K562 (cell line): ENCODE results near the gene VSIG10. TPM values are rescaled to one million over a fixed set of nuclear protein-coding genes. Genes with fewer than 3 reads are reported as not detected.

Experiments
- BRCA1 ChIP-seq, 2 experiments: fragments of 450-650 bp in 1 of 2; sonication (generic) in 1 of 2; formaldehyde crosslinking in 1 of 2; IDR thresholded peaks; 2 replicates each; pipeline versions ENCODE4 v1.5.0 to v1.6.1; 2017 to 2020; ENCODE audit warnings: mild to moderate bottlenecking in 1 of 2, missing genetic modification reagents in 1 of 2
- ETV1 ChIP-seq: fragments of 450-650 bp; conservative IDR thresholded peaks from 2 replicates; pipeline ENCODE4 v1.6.1; 2016; ENCODE audit warnings: missing genetic modification characterization, control low read depth, low read depth, missing compliant biosample characterization
- KAT2B ChIP-seq: IDR thresholded peaks from one replicate; pipeline ENCODE4 v1.6.1; 2012; ENCODE audit warnings: low read depth, mild to moderate bottlenecking, control low read depth, inconsistent platforms, low read length, moderate library complexity
- KDM4B ChIP-seq, 2 experiments: fragments of 450-650 bp in 1 of 2; sonication (generic) in 1 of 2; IDR thresholded peaks; 2 replicates each; pipeline ENCODE4 v1.6.1; 2016 to 2017; ENCODE audit warnings: borderline replicate concordance in 2 of 2, antibody characterized with exemption in 1 of 2, low read depth in 1 of 2, mild to moderate bottlenecking in 1 of 2
- LCOR ChIP-seq: sonication (generic); formaldehyde crosslinking; IDR thresholded peaks from 2 replicates; pipeline ENCODE4 v1.8.0; 2022; ENCODE audit warnings: mild to moderate bottlenecking, missing genetic modification reagents
- MAFG ChIP-seq: fragments of 450-650 bp; conservative IDR thresholded peaks from 2 replicates; pipeline ENCODE4 v1.6.1; 2016; ENCODE audit warnings: missing genetic modification characterization, missing compliant biosample characterization
- MECOM ChIP-seq: fragments of 250-450 bp; sonication (Bioruptor Pico); IDR thresholded peaks from 2 replicates; pipeline ENCODE4 v1.8.0; 2022; ENCODE audit warnings: inconsistent platforms
- NONO ChIP-seq, 2 experiments: fragments of 200-400 bp in 1 of 2; fragments of 450-650 bp in 1 of 2; formaldehyde crosslinking in 1 of 2; IDR thresholded peaks; 2 replicates each; pipeline ENCODE4 v1.6.1; 2017; ENCODE audit warnings: low read depth in 2 of 2, mild to moderate bottlenecking in 2 of 2, moderate library complexity in 2 of 2, low read length in 1 of 2
- PHF21A ChIP-seq: fragments of 450-650 bp; IDR thresholded peaks from 2 replicates; pipeline ENCODE4 v1.6.1; 2017; ENCODE audit warnings: low read depth, borderline replicate concordance
- POLR2B ChIP-seq: fragments of 450-650 bp; IDR thresholded peaks from 2 replicates; pipeline ENCODE4 v1.6.1; 2018; ENCODE audit warnings: low read depth; ENCODE audit not compliant: partially characterized antibody
- POLR3A ChIP-seq: IDR thresholded peaks from 2 replicates; pipeline ENCODE4 v1.6.1; 2011; ENCODE audit warnings: borderline replicate concordance, mild to moderate bottlenecking, moderate library complexity; ENCODE audit not compliant: insufficient read length, insufficient read depth; ENCODE audit errors: extremely low read depth
- RHOXF2B ChIP-seq: fragments of 250-450 bp; sonication (Bioruptor Pico); conservative IDR thresholded peaks from 2 replicates; pipeline ENCODE4 v1.5.1; 2021
- SNIP1 ChIP-seq: fragments of 450-650 bp; IDR thresholded peaks from 2 replicates; pipeline ENCODE4 v1.7.1; 2017; ENCODE audit warnings: low read depth, mild to moderate bottlenecking
- U2AF1 ChIP-seq: fragments of 200-400 bp; formaldehyde crosslinking; optimal IDR thresholded peaks from 2 replicates; pipeline ENCODE3; 2017; ENCODE audit warnings: mild to moderate bottlenecking, low read depth, low read length, moderate library complexity
- ZKSCAN8 ChIP-seq: fragments of 200-800 bp; sonication (Bioruptor generic); IDR thresholded peaks from 2 replicates; pipeline ENCODE4 v1.6.1; 2016; ENCODE audit warnings: missing genetic modification characterization, missing compliant biosample characterization
- ZNF282 ChIP-seq: sonication (generic); formaldehyde crosslinking; IDR thresholded peaks from 2 replicates; pipeline ENCODE4 v1.8.1; 2023; ENCODE audit warnings: missing genetic modification reagents
- ZNF586 ChIP-seq: fragments of 450-650 bp; formaldehyde crosslinking; conservative IDR thresholded peaks from 2 replicates; pipeline ENCODE4 v1.4.0; 2020; ENCODE audit warnings: mild to moderate bottlenecking, moderate library complexity
- polyA plus RNA-seq, 8 experiments: library from polyadenylated mRNA; depleted of rRNA in 4 of 8; stranded (reverse) in 5 of 8; unstranded in 3 of 8; fragments of >200 nt; fragmentation: Nextera tagmentation in 2 of 8; fragmentation: Illumina TruSeq in 1 of 8; extraction: Ambion mirVana in 2 of 8; extraction: Trizol in 1 of 8; gene quantifications; 2 replicates each; pipeline versions ENCODE4 v1.2.1 to v1.2.3, GENCODE V29; 2011 to 2014; ENCODE audit warnings: inconsistent platforms in 1 of 8, missing spikeins in 1 of 8
- total RNA-seq, 7 experiments: library from RNA; depleted of rRNA in 6 of 7; stranded (reverse); fragments of >200 nt in 6 of 7; fragmentation: Illumina TruSeq in 2 of 7; extraction: Trizol in 2 of 7; gene quantifications; 2 replicates each; pipeline versions ENCODE4 v1.2.1 to v1.2.3, GENCODE V29; 2011 to 2021; ENCODE audit warnings: low replicate concordance in 1 of 7
- TF ChIP-seq, protein P1 (sequence below): fragments of 250-450 bp; sonication (Bioruptor Pico); IDR thresholded peaks from 2 replicates; pipeline ENCODE4 v1.4.0; 2020; ENCODE audit warnings: mild to moderate bottlenecking, moderate library complexity
- TF ChIP-seq, protein P2 (sequence below): sonication (generic); formaldehyde crosslinking; IDR thresholded peaks from 2 replicates; pipeline ENCODE4 v1.9.0; 2022; ENCODE audit warnings: mild to moderate bottlenecking, missing genetic modification reagents
- TF ChIP-seq, protein P3 (sequence below): sonication (generic); formaldehyde crosslinking; IDR thresholded peaks from 2 replicates; pipeline ENCODE4 v1.8.1; 2023; ENCODE audit warnings: mild to moderate bottlenecking, missing genetic modification reagents, moderate library complexity
- TF ChIP-seq, protein P4 (sequence below): sonication (generic); formaldehyde crosslinking; IDR thresholded peaks from 2 replicates; pipeline ENCODE4 v1.8.0; 2022; ENCODE audit warnings: missing genetic modification reagents, mild to moderate bottlenecking, moderate library complexity, borderline replicate concordance
- TF ChIP-seq, protein P5 (sequence below): sonication (generic); formaldehyde crosslinking; IDR thresholded peaks from 2 replicates; pipeline ENCODE4 v1.5.0; 2020; ENCODE audit warnings: missing genetic modification reagents

The VSIG10 gene
- total and polyA plus RNA-seq, 9 of the 15 experiments (the other 6 are each of a cell fraction or from before 2014, with no cell fraction given): 4.1 to 8.8 (median 4.7) TPM

DNA sequence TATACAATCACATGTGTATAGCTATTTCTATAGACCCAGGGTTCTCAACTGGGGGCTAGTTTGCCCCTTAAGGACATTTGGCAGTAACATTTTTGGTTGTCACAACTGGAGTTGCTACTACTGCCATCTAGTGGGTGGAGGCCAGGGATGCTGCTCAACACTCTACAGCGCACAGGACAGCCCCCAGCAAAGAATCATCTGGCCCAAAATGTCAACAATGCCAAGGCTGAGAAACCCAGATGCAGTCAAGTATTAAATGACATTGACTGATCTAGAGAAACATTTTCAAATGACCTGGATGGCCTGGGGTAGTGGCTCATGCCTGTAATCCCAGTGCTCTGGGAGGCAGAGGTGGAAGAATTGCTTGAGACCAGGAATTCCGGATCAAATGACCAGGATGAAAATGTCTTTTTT, 48.7 kb downstream of the VSIG10 start (continued):
- TF ChIP-seq, protein P1, sequence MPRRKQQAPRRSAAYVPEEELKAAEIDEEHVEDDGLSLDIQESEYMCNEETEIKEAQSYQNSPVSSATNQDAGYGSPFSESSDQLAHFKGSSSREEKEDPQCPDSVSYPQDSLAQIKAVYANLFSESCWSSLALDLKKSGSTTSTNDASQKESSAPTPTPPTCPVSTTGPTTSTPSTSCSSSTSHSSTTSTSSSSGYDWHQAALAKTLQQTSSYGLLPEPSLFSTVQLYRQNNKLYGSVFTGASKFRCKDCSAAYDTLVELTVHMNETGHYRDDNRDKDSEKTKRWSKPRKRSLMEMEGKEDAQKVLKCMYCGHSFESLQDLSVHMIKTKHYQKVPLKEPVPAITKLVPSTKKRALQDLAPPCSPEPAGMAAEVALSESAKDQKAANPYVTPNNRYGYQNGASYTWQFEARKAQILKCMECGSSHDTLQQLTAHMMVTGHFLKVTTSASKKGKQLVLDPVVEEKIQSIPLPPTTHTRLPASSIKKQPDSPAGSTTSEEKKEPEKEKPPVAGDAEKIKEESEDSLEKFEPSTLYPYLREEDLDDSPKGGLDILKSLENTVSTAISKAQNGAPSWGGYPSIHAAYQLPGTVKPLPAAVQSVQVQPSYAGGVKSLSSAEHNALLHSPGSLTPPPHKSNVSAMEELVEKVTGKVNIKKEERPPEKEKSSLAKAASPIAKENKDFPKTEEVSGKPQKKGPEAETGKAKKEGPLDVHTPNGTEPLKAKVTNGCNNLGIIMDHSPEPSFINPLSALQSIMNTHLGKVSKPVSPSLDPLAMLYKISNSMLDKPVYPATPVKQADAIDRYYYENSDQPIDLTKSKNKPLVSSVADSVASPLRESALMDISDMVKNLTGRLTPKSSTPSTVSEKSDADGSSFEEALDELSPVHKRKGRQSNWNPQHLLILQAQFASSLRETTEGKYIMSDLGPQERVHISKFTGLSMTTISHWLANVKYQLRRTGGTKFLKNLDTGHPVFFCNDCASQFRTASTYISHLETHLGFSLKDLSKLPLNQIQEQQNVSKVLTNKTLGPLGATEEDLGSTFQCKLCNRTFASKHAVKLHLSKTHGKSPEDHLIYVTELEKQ (CRISPR knock-in tag): no peak
- TF ChIP-seq BRCA1 (IDR thresholded peaks at IDR 0.05) (no peak), BRCA1 (CRISPR knock-in tag; IDR thresholded peaks at IDR 0.05) (no peak), POLR2B (no peak), ZNF586 (CRISPR knock-in tag) (no peak), ZKSCAN8 (no peak), RHOXF2B (CRISPR knock-in tag) (no peak), KDM4B (IDR thresholded peaks at IDR 0.05; ENCODE audit: borderline replicate concordance in 2 of 2, low read depth in 1 of 2) (no peak), SNIP1 (peak; percentile 33; the same call in 1 of the 2 replicates), PHF21A (no peak), LCOR (0 out of 2 replicates have a peak, but pooled peaks have one; percentile 52), POLR3A (no peak), MAFG (tag) (no peak), ZNF282 (CRISPR knock-in tag) (no peak), KAT2B (no peak), U2AF1 (no peak), ETV1 (tag) (no peak), MECOM (no peak), NONO (IDR thresholded peaks at IDR 0.05; ENCODE audit: low read depth in 2 of 2, low read length in 1 of 2) (no peak)
- TF ChIP-seq, protein P2, sequence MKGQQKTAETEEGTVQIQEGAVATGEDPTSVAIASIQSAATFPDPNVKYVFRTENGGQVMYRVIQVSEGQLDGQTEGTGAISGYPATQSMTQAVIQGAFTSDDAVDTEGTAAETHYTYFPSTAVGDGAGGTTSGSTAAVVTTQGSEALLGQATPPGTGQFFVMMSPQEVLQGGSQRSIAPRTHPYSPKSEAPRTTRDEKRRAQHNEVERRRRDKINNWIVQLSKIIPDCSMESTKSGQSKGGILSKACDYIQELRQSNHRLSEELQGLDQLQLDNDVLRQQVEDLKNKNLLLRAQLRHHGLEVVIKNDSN (CRISPR knock-in tag): no peak
- TF ChIP-seq, protein P3, sequence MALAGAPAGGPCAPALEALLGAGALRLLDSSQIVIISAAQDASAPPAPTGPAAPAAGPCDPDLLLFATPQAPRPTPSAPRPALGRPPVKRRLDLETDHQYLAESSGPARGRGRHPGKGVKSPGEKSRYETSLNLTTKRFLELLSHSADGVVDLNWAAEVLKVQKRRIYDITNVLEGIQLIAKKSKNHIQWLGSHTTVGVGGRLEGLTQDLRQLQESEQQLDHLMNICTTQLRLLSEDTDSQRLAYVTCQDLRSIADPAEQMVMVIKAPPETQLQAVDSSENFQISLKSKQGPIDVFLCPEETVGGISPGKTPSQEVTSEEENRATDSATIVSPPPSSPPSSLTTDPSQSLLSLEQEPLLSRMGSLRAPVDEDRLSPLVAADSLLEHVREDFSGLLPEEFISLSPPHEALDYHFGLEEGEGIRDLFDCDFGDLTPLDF: no peak
- TF ChIP-seq, protein P4, sequence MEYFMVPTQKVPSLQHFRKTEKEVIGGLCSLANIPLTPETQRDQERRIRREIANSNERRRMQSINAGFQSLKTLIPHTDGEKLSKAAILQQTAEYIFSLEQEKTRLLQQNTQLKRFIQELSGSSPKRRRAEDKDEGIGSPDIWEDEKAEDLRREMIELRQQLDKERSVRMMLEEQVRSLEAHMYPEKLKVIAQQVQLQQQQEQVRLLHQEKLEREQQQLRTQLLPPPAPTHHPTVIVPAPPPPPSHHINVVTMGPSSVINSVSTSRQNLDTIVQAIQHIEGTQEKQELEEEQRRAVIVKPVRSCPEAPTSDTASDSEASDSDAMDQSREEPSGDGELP (CRISPR knock-in tag): no peak; the same call in 1 of the 2 replicates
- TF ChIP-seq, protein P5, sequence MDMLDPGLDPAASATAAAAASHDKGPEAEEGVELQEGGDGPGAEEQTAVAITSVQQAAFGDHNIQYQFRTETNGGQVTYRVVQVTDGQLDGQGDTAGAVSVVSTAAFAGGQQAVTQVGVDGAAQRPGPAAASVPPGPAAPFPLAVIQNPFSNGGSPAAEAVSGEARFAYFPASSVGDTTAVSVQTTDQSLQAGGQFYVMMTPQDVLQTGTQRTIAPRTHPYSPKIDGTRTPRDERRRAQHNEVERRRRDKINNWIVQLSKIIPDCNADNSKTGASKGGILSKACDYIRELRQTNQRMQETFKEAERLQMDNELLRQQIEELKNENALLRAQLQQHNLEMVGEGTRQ (CRISPR knock-in tag): no peak
